GM19468 (cell line): Measurements from ENCODE around the gene KRT71.

Source experiments
- ATAC-seq: cut with Tn5 transposase; IDR thresholded peaks from one replicate; pipeline ENCODE4 v1.9.1; 2021; ENCODE audit warnings: mild to moderate bottlenecking, moderate library complexity, moderate number of reproducible peaks; ENCODE audit not compliant: unreplicated experiment; ENCODE audit errors: extremely low read depth

The KRT71 gene

GRCh38 chr12:52577316-52577715 lies 24.4 kb upstream of the KRT71 start:
- ATAC-seq, result no peak

GRCh38 chr12:52575948-52576347 lies 23.0 kb upstream of the KRT71 start:
- no peak for ATAC-seq

- ATAC-seq, result no peak
Measured at GRCh38 chr12:52575256-52575655, 22.3 kb upstream of the KRT71 start.

GRCh38 chr12:52573743-52574142 lies 20.8 kb upstream of the KRT71 start, which contains the start of gene KRT74:
Gene KRT74 (minus strand): TSS chr12:52573843. CDS start chr12:52573777, 66 bp downstream.
- no peak for ATAC-seq

- no peak for ATAC-seq
Measured at GRCh38 chr12:52573306-52573705, 20.4 kb upstream of the KRT71 start.

GRCh38 chr12:52570511-52570910 lies 17.6 kb upstream of the KRT71 start:
- ATAC-seq, result no peak

GRCh38 chr12:52568111-52568510 lies 15.2 kb upstream of the KRT71 start:
- ATAC-seq, result no peak

- ATAC-seq, result no peak
Measured at GRCh38 chr12:52566847-52567291, 13.9 kb upstream of the KRT71 start.

- no peak for ATAC-seq
Measured at GRCh38 chr12:52564582-52564981, 11.6 kb upstream of the KRT71 start.

- ATAC-seq, result no peak
Measured at GRCh38 chr12:52561880-52562449, 9.0 kb upstream of the KRT71 start.

GRCh38 chr12:52559979-52560378 lies 7.0 kb upstream of the KRT71 start:
- no peak for ATAC-seq

GRCh38 chr12:52558781-52559445 lies 6.0 kb upstream of the KRT71 start:
- no peak for ATAC-seq

GRCh38 chr12:52557476-52557875 lies 4.5 kb upstream of the KRT71 start:
- ATAC-seq, result no peak

- ATAC-seq, result no peak
Measured at GRCh38 chr12:52555577-52555976, 2.6 kb upstream of the KRT71 start.

- ATAC-seq, result no peak
Measured at GRCh38 chr12:52552055-52552454, 890 bp downstream of the KRT71 start.

- no peak for ATAC-seq
Measured at GRCh38 chr12:52551216-52551865, 1.6 kb downstream of the KRT71 start.

- ATAC-seq, result no peak
Measured at GRCh38 chr12:52546126-52546525, 6.8 kb downstream of the KRT71 start.

- ATAC-seq, result no peak
Measured at GRCh38 chr12:52543985-52544883, 8.7 kb downstream of the KRT71 start.

- no peak for ATAC-seq
Measured at GRCh38 chr12:52542785-52543318, 10.1 kb downstream of the KRT71 start.

- no peak for ATAC-seq
Measured at GRCh38 chr12:52542157-52542556, 10.8 kb downstream of the KRT71 start.
